Suppressor macrophage treated with lipopolysaccharide for 4 hours (primary cell): ENCODE data around the gene GAN.
A peak's percentile ranks its signal among the peaks of the same experiment; 100 is the strongest.

ENCODE experiments used
- DNase-seq: peaks from one replicate; pipeline ENCODE4 v3.0.0-alpha.2; 2020

Gene GAN

DNA sequence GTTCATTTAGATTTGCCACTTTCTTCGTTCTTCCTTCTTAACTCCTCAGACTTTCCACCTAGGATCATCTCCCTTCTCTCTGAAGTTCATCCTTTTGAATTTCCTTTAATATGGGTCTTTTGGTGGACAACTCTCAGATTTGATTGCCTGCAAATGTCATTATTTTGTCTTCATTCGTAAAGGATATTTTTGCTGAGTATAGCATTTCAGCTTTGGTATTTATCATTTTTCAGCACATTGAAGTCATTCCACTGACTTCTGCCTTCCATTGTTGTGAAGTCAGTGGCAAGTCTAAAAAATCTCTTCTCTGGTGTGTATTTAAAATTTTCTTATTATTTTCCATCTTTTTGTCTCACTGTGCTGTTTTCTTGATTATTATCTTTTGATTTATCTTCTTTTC lies 45.4 kb downstream of the GAN start:
- DNase-seq, result no peak

DNA sequence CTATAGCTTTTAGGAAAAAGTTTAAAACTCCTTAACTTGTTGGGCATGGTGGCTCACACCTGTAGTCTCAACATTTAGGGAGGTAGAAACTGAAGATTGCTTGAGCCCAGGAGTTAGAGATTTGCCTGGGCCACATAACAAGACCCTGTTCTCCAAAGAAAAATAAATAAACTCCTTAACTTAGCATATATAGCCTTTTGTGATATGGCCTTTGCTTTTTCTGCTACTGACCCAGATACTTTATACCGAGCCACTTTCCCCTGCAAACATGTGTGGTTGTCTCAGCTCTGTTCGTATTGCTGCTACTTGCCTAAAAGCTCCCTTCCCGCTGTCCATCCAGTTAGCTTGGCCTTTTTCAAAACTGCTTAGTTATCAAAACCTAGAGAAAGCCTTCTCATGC lies 51.0 kb downstream of the GAN start:
- no peak for DNase-seq

DNA sequence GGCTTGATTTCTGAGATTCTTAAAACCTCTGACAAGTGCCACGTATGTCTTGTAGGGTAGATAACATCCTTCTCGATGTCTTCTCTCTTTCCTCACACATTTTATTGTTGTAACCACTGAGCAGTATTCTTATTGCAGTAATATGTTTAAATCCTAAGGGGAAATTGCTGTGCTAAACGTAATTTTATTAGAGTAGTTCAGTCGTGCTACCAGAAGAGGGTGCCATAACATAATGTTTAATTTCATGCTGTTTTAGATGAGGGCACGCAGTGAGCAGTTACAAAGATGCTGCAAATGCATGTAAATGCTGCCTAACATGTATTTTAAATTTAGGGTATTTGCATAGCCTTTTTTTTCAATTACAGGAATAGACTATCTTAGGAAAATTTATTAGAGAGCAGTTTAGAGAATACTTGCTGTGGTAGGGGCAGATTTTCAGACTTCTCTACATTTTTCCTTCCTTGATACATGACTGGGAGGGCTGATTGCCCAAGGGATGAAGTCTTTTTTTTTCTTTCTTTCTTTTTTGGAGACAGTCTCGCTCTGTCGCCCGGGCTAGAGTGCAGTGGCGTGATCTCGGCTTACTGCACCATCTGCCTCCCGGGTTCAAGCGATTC lies 51.7 kb downstream of the GAN start:
- peak; percentile 64 for DNase-seq

- no peak for DNase-seq
These were observed 53.1 kb downstream of the GAN start for GRCh38 chr16:81367821-81368220.

GRCh38 chr16:81369888-81370504 lies 55.2 kb downstream of the GAN start:
- no peak for DNase-seq

DNA sequence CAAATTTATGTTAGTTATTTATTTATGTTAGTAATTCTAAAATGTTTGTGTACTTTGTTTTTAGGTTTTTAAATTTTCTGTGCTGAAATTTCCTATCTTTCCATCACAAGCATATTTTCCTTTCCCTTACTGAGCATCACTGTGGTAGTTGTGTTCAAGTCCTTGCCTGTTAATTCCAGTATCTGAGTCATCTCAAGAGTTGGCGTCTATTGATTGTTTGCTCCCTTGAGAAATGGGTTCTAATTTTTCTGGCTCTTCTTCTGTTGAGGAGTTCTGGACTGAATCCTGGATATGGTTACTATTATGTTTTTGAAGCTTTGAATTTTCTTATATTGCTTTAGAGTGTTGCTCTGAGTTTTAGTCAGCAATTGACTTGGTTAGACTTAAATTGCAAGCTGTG lies 56.3 kb downstream of the GAN start:
- DNase-seq, result no peak

GRCh38 chr16:81374550-81374949 lies 59.8 kb downstream of the GAN start:
- DNase-seq, result no peak

DNA sequence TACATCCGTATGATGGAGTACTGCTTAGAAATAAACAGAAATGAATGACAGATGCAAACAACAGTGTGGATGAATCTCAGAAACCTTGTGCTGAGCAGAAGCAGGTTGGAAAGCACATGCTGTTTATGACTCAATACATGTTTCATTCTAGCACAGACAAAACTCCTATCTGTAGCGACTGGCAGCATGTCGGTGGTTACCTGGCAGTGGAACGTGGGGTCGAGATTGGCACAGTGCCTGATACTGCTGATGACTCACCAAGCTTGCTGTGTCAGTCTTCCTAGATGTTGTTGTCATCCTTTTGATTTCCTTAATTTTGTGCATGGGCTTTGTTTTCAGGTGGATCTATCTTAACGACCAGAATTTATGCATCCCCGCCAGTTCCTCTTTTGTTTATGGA lies 62.1 kb downstream of the GAN start:
- no peak for DNase-seq

GRCh38 chr16:81378049-81378448 lies 63.3 kb downstream of the GAN start:
- no peak for DNase-seq

GRCh38 chr16:81380932-81381331 lies 66.2 kb downstream of the GAN start:
- no peak for DNase-seq

DNA sequence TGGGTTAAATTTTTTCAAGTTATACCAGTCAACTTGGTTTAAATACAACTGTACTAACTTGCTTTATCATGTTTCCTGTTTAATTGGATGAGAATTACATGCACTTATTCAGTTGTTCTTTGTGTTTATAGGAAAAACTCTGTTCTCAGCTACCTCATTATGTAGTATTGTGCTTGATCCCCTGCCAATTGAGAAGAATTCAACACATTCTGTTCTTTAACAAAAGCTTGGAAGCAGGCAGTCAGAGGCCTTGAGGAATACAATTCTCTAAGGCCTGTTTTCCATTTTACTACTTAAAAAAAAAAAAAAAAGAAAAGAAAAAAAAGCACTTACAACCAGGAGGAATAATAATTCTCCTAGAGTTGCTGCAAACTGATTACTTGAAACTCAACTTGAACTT lies 69.2 kb downstream of the GAN start:
- DNase-seq, result no peak

DNA sequence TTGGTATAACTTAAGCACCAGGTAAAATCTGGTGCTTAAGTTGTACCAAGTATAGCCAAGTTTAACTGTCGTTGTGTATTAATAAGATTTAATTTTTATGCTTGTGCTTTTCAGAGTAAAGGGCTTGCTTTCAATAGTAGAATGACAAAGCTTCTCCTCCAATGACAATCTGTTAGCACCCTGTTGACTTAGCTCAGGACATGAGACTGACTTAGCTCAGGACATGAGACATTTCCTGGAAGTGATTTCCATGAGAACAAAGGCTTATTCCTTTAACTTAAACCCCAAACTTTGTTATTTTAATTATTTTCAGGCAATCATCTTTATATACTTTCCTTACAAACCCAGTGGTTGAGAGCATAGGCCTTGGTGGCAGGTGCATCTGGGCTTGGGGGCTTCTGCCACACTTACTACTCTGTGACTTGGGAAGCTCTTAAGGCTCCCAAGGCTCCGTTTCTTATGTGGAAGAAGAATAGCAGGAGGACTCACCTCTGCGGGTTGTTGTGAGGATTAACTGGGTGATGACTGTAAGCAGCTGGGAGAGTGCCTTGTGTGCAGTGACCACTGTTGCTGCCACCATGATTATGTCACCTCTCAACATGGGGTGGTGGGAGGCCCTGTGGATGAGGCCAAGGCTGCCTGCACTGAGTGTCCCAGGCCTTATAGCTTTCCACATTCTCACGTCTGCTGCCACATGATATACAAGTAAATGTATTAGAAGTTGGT lies 70.4 kb downstream of the GAN start:
- DNase-seq, result no peak

- no peak for DNase-seq
These were observed 73.6 kb downstream of the GAN start for GRCh38 chr16:81388357-81388756.

DNA sequence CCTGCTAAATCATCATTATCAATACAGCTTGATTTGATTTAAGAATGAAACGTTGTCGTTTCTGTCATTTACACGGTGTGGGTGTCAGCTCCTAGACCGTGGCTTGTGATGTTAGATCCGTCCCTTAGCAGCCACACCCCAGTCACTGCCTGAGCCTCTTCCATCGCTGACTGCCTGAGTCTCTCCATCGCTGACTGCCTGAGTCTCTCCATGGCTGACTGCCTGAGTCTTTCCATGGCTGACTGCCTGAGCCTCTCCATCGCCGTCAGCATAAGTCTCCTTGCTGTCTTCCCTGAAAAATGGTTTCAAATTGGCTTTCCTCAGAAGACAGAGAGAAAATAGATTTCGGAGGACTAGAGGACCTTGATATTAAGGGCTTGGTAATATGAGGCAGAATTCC lies 76.1 kb downstream of the GAN start:
- no peak for DNase-seq

- DNase-seq, result no peak
These were observed 77.2 kb downstream of the GAN start for GRCh38 chr16:81392011-81392410.

DNA sequence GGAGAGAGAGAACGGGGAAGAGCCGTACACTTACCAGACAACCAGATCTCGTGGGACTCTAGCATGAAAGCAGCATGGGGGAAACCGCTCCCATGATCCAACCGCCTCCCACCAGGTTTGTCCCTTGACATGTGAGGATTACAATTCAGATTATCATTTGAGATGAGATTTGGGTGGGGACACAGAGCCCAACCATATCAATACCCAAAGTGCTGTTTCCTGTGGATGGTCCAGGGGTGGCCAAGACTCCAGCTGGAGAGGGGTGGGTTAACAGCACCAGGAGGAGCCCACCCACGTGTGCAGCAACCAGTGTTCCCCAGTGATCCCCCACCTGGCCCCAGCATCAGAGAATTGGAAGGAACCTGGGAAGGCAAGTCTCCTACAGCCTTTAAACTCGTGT lies 79.7 kb downstream of the GAN start:
- DNase-seq, result no peak

GRCh38 chr16:81394966-81395655 lies 80.3 kb downstream of the GAN start:
- no peak for DNase-seq

DNA sequence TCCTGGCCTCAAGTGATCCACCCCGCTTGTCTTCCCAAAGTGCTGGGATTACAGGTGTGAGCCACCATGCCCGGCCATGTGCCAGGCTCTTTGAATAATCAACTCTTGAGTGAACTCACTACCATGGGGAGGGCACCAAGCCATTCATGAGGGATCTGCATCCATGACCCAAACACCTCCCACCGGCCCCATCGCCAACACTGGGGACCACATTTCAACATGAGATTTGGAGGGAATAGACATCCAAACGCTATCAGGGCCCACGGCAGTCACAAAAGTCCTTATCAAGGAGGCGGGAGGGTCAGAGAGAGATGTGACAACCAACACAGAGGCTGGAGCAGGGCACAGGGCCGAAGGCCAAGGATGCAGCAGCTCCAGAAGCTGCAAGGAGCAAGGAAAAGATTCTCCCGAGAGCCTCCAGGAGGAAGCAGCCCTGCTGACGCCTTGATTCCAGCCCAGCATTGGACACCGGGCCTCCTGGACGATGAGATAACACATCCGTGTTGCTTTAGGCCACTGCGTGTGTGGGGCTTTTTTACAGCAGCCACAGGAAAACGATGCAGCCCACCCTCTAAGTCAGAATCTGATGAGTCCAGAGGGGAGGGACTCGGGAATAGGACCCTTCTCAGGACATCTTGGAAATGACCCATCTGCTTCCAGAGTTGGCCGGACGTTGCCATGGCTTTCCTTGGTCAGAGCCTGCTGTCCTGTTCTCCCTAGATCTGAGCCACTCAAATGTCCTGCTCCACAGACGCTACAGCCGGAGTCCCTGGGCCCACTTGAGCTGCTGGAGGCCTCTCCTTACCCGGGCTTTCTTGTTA lies 82.5 kb downstream of the GAN start:
- no peak for DNase-seq

DNA sequence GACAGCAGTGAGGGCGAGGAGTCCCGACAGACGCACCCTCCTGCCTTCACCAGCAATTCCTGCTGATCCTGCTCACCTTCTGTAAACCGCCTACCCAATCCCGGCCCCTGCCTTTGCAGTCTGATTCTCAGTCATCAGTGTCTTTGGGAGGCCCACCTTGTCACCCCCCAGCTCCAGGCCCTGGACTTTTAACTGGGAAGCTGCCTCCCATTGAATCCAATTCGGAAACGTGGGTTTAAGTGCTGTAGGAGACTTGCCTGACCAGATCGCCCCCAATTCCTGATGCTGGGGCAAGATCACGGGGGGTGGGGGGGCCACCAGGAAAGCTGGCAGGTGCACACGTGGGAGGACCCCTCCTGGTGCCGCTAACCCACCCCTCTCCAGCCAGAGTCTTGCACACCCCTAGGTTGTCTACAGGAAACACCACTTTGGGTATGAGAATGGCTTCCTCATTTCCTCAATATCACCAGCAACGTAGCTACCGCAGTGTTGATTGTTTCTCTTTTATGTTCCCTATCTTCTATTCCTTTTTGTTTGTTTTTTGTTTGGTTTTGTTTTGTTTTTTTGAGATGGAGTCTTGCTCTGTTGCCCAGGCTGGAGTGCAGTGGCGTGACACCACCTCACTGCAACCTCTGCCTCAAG lies 83.2 kb downstream of the GAN start:
- peak; percentile 7 for DNase-seq

DNA sequence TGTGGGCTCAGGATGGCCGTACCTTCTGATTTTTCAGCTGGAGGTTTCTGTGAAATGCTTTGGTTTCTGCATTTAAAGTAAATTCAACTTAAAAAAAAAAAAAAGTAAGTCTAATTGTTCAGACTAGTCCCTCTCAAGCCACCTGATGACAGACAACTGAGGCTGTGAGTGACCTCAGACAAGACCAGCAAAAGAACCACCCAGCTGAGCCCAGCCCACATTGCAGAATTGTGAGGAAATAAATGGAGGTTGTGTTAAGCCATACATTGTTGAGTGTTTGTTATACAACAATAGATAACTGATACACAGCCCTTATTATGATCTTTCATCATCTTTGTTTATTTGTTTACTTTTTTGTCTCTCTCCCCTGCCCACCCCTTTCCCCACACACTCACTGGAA lies 85.1 kb downstream of the GAN start:
- no peak for DNase-seq

DNA sequence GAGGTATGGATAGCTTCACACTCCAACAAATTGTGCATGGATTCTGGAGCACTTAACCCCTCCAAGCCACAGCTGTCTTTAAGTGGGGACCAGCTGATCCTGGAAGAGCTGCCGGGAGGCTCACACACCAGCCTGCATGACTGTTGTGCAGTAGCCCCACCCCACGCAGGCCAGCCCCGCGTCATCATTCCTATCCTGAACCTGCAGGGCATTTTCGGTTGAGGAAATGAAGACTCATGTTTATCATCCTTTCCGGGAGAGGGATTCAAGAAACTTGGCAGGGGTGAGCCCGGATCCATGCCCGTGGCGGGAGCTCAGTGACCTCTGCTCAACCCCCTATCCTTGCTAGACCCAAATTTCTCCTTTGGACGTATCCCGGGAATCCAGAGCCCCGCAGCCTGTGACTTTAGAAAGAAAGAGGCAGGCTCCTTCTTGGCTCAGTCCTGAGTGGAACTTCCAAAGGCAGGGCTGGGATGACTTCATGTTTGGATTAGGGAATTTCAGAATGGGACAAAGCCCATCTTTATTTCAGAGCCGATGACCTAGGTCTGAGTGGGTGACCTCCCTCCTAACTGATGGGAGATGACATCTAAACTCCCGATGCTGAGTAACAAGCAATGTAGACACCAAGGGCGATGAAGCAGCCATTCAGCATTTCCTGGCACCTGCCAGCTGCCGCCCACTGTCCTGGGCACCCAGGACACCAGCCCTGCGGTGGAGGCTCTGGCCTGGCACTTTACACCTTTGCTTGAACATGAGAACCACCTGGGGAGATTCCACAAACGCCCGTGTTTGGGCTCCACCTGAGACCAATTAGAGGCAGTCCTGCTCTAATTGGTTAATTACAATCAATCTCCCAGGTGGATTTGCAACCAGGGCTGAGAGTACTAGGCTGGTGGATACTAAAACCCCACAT lies 86.5 kb downstream of the GAN start:
- no peak for DNase-seq
